Erythroblast (primary cell): Measurements from ENCODE around the gene CFP.

Source experiments
- GATA1 ChIP-seq: IDR thresholded peaks from 2 replicates; pipeline ENCODE4 v1.6.1; 2011; ENCODE audit warnings: low read depth, mild to moderate bottlenecking, control low read depth, low read length, moderate library complexity
- POLR2A ChIP-seq: IDR thresholded peaks from 2 replicates; pipeline ENCODE4 v1.6.1; 2011; ENCODE audit warnings: mild to moderate bottlenecking, low read length

DNA sequence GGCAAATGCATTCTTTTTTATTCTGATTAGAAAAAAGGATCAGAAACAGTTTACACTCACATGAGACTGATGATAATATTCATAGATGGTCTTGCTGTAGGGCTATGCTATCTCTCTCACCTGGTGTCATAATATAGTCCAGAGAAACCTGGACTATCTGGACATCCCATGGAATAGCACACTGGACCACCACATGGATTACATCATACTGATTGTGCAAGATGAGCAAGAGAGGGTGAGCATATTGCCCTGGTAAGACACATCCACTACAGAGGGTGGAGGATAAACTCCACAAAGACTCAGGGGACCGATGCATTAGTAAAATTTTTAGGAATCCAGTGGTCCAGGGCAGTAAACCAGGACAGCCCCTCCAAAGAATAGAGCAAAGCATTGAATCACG, 18.2 kb downstream of the CFP start:
- TF ChIP-seq POLR2A = no peak
- TF ChIP-seq GATA1 = no peak
